HG03159 (cell line): ENCODE data around the gene DSCAML1.

Experiments used
- ATAC-seq: cut with Tn5 transposase; IDR thresholded peaks from one replicate; pipeline ENCODE4 v1.9.1; 2021; ENCODE audit warnings: mild to moderate bottlenecking, moderate library complexity; ENCODE audit not compliant: unreplicated experiment

Gene DSCAML1

DNA sequence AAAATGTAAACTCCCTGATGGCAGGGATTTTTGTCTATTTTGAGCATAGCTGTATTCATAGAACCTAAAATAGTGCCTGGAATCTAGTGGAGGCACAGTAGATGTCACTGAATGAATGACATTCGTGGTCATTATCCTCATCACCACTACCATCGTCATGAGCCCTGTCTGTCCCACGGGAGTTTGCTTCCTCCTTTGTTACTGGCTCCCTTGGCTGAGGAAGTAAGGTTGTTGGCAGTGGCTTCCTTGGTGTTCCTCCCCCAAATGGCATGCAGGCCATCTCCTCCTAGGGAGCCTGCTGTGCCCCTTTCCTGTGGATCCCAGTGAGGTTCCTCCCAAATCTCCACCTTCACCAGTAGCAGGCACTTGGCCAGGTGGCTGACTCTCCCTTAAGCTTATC, 286.4 kb downstream of the DSCAML1 start:
- ATAC-seq = no peak

DNA sequence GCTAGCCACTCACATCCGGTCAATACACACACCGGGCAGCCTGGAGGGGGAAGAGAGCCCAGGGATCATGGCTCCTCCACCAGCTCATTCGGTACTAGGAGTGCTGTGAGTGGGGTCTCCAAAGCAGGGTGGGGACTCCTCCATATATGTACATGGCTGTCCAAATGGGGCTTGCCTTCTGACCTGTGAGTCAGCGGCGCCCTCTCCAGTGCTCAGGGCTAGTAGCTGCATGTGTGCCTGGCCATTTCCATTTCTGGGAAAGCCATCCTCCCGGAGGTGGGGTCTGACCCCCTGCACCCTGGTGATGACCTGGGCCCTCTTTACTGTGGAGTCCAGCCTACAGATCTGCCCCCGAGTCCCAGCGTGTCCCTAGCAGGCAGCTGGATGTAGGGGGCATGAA, 287.5 kb downstream of the DSCAML1 start:
- ATAC-seq = no peak

DNA sequence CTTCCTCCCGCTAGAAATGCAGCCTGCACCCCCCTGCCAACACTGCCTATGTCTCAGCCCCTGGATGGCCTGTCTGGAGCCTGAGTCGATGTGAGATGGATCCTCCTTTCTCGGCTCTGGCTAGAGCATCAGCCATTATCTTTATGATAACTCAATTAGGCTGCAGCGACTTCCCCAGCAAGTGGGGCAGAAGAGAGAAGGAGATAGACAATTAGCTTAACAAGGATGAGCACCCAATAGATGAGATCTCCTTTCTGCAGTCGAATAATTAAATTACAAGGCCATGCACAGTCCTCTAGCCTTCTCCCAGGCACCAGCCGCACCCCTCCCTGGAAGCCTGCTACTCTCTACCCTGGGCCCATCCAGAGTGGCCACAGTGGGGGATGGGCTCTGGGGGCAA, 290.0 kb downstream of the DSCAML1 start:
- no peak for ATAC-seq

DNA sequence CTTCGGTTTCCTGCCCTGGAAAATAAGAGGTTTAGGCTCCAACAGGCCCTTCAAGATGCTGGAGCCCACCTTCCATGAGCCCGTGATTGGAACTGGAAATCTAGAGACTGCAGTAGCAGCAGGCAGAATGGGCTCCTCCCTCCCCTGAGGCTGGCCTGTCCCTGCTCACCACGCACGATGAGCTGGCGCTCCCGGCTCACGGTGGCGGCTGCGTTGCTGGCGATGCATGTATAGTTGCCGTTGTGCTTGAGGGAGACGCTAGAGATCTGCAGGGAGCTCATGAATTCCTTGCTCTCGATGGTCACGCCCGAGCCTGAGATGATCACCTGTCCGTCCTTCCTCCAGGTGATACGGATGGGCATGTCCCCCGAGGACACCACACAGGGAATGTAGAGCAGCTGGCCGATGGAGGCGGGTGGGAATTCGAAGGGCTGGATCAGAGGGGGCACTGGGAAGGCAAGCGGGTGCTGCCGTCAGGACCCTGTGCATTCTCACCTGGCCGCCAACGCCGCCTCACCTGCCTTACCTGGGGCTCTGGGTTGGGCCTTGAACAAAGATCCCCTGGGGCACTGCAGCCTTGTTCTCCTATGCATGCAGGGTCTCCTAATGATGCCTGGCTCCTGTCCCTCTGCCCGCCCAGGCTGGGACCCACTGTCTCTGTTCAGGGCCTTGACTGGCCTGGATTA, 291.6 kb downstream of the DSCAML1 start:
- ATAC-seq = no peak

DNA sequence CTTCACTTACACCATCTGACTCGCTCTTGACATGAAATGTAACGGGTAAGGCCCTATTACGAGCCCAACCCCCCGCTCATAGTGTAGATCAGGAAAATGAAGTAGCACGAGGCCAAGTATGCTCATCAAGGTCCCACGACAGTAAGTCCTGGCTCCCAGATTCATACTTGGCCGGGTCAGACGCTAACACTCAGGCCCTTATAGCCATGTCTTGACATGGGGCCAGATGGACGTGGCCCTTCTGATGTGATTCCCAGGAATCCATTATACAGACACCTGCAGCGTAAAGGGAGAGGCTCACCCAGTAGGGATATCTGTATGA, 294.3 kb downstream of the DSCAML1 start:
- ATAC-seq = no peak

DNA sequence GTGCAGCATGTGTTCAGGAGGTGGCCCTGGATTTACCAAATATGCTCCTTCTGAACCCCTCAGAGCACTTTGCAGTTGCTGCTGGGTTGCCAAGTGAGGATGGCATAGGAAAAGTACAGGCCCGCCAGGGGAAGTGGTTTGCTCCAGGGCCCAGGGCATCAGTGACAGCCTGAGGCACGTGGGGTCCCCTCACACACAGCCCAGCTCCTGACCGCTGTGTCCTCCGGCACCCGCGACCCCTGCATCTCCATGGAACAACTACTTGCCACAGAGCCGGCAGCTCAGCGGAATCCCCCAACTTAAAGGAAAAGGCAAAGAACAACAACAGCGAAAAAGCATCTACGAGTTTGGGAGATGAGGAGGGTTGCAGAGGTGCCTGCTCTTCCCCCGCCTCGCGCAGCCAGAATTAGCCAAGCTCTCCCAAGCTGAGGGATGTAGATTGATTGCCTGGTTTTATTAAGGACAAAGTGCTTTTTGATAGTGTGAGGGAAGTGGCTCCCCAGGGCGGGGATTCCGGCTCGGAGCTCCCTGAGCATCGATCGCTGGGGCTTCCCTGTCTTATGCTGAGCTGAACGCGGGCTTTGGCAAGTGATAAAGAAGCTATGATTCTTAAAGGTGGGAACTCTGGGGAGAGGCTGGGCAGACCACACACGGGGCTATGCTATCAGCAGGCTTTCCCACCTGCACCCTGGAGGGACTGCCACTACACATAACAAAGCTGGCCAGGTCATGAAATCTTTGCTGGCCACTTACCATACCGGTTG, 294.8 kb downstream of the DSCAML1 start:
- ATAC-seq = no peak

DNA sequence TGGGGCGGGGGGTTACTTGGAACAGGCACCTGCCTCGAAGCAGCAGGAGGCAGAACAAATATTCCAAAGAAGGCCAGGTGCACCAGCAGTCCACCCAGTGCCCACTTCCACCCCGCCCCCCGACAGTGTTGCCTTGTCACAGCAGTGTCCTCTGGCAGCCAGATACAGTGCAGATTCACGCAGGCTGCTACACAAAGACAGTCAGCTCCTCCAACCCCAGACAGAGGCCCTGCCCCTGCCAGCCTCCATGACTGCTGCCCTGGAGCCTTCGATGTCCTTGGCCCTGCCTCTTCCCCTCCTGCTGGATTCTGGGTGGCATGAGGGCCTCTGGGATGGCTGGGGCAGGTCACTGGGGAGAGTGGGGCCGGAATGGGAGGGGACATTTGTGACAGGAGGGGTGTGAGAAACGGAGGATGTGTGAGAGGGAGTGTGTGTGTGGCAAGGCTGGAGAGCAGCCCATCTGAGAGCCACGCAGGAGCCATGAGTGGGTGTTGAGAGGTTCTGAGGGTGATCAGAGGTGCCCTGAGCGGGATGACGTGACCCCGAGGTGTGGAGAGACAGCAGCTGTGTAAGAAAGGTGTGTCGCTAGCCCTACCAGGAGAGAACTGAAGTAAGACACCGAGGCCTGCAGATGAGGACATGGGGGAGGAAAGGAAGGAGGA, 295.6 kb downstream of the DSCAML1 start:
- no peak for ATAC-seq

DNA sequence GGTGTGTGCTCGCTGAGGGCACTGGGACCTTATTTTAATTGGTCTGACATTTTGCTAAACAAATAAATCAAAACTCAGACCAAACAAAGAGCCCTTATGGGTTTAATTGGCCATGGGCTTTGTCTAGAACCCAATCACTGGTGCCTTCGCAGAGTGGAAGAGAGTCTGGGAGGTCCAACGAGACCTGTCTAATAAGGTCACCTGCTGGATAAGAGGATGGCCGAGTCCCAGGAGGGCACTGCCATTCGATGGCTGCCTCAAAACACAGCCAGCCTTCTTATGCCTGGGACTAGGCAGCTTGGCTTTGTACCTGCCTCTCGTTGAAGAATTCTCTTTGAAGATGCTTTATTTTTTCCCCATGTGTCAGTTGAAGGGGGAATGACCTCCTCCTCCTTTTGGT, 298.2 kb downstream of the DSCAML1 start:
- no peak for ATAC-seq

DNA sequence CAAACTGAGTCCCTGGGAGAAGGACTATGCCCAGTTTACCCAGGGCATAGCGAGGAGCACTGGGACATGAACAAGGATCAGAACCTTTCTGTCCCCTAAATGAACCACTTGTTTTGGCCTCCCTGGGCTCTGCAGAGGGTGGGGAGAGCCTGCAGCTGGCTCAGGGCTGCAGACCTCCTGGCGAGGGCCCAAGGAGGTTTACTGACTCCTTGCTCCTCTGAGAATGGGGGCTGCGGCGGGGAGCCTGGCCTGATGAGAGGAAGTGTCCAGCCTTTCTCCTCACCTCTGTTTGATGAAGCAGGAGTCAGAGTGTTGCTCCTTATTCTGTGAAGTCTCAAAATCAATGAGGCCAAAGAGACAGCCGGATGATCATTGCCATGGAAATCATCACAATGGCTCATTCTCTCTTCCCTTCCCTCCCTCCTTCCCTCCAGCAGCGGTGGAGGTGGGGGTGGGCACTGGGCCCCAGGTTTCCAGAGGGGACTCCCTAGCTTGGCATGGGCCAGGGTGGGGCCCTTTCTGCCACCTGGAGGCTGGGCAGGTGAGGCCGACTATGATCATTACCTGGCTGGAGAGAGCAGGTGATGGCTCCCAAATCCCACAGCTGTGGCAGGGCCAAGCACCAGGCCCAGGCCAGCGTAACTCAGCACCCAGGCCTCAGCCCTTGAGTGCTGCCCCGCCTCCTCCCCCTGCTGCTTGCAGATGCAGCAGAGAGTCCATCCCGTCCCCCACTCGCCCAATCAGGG, 299.6 kb downstream of the DSCAML1 start:
- no peak for ATAC-seq

DNA sequence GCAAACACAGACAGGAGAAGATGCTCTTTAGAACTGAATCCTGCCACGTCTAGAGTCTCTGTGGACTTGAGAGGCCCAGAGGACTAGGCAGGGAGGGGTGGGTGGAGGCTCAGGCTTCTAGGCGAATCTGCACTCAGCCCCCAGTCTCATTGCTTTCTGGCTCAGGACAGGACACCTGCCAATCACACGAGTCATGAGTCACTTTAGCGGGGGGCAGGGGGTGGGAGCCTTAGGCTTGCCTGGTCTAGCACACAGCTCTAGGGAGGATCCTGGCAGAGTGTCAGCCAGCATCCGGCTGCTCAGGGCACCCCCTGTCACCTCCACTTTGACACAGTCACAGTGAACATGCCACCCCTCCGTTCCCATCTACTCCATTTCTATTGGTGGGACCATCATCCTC, 301.7 kb downstream of the DSCAML1 start:
- ATAC-seq = no peak

DNA sequence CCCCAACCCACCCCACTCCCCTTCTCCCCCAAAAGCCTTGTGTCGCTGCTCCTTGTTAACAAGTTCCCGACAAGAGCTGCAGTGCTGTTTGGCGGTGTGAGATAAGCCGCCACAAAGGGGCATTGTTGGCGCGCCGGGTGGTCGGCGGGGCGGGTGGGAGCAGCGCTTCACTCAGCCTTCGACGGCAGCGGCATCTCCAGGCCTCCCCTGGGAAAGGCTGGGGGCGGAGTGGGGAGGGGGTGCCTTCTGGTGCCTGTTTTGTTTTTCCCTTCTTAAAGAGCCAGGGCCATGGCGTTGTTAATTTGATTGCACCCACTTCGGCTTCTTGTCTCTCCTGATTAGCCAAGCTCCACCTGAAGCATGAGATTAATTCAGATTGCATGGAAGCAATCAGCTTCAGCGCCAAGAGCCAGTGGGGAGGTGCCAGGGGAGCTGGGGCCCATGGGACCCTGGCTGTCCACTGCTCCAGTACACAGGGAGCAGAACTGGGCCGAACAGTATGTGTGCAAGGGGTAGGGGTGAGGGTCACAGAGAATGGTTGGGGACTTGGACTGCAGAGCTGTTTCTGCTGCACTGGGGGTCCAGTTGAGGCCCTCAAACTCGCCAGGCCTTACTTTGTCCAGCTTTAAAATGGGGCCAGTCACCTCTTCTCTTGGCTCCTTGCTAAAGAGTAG, 304.3 kb downstream of the DSCAML1 start:
- no peak for ATAC-seq

DNA sequence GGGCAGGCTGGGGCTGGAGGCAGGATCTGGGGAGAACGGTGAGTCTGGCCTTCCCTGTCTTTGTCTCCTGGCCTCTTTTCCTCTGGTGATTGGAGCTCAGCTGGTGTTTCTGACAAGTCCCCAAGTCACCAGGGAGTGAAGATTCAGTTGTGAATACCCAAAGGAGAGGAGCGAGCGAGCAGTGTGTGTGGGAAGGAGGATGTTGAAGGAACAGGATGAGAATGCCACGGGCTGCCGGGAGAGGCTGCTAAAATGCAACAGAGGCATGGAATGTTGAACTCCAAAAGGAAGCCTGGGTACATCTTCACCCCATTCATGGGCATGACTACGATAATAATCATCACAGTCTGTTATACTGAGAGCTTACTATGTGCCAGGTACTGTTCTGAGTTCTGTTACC, 306.1 kb downstream of the DSCAML1 start:
- ATAC-seq = no peak

DNA sequence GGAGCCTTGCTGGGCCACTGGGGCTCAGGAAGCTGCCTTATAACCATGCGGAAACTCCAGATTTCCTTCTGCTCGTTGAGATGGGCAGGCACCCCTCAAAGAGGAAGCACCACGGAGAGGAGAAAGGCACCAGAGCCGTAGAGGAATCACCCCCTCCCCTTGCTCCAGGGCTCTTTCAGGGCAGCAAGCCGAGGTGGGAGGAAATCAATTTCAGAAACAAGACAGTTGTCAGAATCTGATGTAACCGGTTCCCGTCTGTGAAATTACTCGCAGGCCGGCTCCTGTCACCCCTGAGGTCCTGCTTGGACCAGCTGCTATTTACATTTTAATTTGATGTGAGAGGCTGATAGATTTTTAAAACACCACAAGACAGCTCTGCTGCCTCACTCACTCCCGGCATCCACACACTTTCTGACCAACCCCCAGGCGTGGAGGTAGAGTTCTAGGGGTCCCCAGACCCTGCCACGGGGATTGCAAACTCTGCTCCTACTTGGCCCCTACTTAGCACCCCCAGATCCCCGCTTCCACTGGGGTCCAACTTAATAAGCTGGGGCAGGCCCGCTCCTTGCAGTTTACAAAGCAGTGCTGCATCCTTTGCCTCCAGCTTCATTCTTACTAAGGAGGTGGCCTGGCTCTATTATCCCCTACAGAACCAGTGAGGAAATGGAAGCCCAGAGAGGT, 306.9 kb downstream of the DSCAML1 start:
- no peak for ATAC-seq

DNA sequence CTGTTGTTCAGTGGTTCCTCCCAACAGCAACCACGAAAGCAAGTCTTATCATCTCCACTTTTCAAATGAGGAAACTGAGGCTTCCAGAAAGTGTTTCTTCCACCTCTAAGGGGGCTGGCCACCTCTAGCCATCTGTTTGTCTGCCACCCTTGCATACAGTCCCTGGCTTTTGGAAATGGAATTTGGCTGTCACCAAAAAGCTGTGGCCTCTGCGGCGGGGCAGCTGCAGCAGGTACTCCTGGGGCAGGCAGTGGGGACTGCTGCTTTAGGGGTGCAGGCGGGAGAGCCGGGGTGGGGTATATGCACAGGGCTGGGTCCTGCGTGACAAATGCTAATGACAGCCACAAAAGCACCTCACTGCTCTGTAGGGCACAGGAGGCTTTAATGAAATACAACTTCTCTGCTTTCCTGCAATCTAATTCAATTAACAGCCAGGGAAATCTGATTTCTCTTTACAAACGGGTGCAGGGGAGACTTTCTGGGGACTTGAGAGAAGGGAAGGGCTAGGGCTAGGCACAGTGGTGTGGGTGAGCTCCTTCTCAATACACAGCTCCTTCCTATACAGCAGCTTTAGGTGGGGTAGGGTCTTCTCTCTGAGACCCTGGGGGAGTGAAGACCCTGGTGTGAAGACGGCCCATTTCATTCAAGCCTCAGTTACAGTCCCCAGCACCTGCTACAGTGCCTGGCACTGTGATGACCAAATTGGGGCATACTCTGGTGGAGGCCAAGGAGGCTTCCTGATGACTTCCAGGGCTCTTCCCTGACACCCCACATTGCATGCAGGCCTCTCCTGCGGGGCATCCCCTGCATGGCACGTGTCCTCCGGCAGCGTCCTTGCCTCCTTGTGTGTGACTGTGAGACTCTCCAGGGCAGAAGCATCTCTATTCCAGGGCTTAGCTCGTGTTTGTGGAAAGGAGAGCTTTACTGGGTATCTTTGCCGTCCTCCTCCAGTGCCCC, 307.7 kb downstream of the DSCAML1 start:
- ATAC-seq = no peak

DNA sequence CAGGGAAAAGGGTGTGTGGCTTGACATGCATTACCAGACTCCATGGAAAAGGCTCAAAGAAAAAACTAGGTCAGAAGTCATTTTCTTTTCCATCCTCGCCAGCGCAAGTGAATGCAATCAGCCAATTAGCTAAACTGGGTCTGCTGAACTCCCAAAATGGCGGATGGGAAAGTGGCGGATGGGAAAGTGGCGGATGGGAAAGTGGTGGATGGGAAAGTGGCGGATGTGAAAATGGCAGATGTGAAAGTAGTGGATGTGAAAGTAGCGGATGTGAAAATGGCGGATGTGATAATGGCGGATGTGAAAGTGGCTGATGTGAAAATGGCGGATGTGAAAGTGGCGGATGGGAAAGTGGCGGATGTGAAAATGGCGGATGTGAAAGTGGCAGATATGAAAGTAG, 311.0 kb downstream of the DSCAML1 start:
- no peak for ATAC-seq

DNA sequence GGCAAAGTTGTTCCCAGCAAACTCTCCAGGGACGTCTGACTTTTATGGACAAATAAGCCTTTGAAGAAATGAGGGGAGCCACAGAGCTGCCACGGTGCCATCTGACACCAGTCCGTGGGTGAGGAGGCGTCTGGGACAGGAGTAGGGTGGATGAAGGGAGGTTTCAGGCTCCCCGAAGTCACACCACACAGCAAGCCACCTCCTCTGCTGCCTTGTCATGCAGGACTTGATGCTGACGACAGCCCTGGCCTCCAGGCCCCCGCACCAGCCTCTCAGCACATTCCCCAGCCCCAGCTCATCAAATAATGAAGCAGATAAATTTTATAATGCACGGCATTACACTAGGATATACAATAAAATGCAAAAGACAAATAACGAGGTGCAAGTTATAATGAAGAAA, 312.9 kb downstream of the DSCAML1 start:
- ATAC-seq = no peak

DNA sequence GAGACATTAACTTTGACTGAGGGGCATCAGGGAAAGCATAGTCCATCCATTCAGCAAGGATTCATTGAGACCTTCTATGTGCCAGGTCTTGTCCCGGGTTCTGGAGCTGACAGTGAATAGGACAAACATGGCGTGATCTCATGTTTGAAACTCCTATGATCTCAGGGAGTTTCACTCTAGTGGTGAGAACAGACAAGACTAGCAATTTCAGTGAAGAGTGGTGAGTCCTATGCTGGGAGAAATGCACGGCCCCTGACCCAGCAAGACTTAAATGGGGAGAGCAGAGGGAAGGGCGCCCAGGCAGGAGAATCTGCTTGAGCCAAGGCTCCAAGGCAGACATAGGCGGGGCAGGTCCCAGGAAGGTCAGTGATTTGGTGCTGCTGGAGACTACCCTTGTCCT, 313.6 kb downstream of the DSCAML1 start:
- no peak for ATAC-seq

DNA sequence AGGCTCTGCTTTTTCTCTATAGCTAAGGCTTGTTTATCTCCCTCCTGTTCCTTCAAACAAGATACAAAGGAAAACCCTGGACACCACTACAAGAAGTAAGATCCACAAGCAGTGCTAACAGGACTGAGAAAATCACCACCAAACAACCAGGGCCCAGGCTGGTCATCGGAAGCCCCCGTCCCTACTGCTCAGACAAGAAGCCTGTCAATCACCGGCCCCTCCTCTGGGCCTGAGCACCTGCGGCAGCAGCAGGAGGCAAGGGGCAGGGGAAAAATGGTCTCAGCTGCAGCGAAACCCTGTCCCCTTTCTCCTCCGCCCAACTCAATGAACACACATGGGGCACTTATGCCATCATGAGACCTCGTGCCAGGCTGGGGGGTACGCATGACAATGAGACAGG, 314.1 kb downstream of the DSCAML1 start:
- no peak for ATAC-seq

DNA sequence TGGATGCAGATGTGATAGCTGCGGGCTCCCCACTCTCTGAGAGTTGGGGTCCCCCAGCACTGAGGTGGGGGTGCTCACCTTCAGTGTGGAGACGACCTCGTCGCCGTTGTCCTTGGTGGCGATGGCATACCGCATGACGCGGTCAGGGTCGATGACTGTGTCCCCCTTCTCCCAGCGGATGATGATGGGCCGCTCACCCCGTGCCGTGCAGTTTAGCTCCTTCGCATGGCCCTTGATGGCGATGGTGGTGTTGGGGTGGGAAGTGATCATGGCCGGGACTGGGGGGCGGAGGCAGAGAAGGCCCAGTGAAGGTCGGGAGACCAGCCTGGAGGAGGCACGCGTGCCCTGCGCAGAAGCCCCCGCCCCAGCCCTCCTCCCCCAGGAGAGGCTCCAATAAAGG, 315.1 kb downstream of the DSCAML1 start:
- no peak for ATAC-seq
